HepG2 (cell line): ENCODE data around the gene CCNA2. TPM values are rescaled to one million over a fixed set of nuclear protein-coding genes. Genes with fewer than 3 reads are reported as not detected.
A peak's percentile ranks its signal among the peaks of the same experiment; 100 is the strongest.

Experiments used
- MEIS2 ChIP-seq: sonication (generic); formaldehyde crosslinking; IDR thresholded peaks from 2 replicates; pipeline ENCODE4 v1.9.0; 2021; ENCODE audit warnings: mild to moderate bottlenecking, missing genetic modification reagents
- XRCC5 ChIP-seq: fragments of 200-400 bp; formaldehyde crosslinking; optimal IDR thresholded peaks from 2 replicates; pipeline ENCODE3; 2017; ENCODE audit warnings: mild to moderate bottlenecking, low read length
- ZBTB3 ChIP-seq: sonication (generic); formaldehyde crosslinking; IDR thresholded peaks from 2 replicates; pipeline ENCODE4 v1.4.0; 2020; ENCODE audit warnings: low read depth, mild to moderate bottlenecking, moderate library complexity, missing genetic modification reagents, borderline replicate concordance
- ZNF484 ChIP-seq: sonication (generic); formaldehyde crosslinking; IDR thresholded peaks from 2 replicates; pipeline ENCODE4 v1.5.1; 2020; ENCODE audit warnings: mild to moderate bottlenecking, low read depth, missing genetic modification reagents, borderline replicate concordance
- ZNF737 ChIP-seq: sonication (generic); formaldehyde crosslinking; IDR thresholded peaks from 2 replicates; pipeline ENCODE4 v1.5.0; 2020; ENCODE audit warnings: missing genetic modification reagents, mild to moderate bottlenecking, borderline replicate concordance
- ZNF841 ChIP-seq: sonication (generic); formaldehyde crosslinking; IDR thresholded peaks from 2 replicates; pipeline ENCODE4 v1.8.1; 2023; ENCODE audit warnings: missing genetic modification reagents, borderline replicate concordance
- polyA plus RNA-seq, 8 experiments: library from polyadenylated mRNA; depleted of rRNA in 3 of 8; stranded (reverse) in 7 of 8; unstranded in 1 of 8; fragments of >200 nt; fragmentation: Illumina TruSeq in 4 of 8; extraction: Trizol in 4 of 8; gene quantifications; 2 replicates each; pipeline versions ENCODE4 v1.2.1 to v1.2.3, GENCODE V29; 2011 to 2016; ENCODE audit warnings: low read depth in 4 of 8, missing spikeins in 1 of 8, mixed read lengths in 1 of 8; ENCODE audit not compliant: insufficient read depth in 1 of 8
- total RNA-seq, 5 experiments: library from RNA; depleted of rRNA; stranded (reverse); fragments of >200 nt; fragmentation: Illumina TruSeq; extraction: Trizol; gene quantifications; 2 replicates each; pipeline ENCODE4 v1.2.3, GENCODE V29; 2016; ENCODE audit warnings: low read depth in 1 of 5
- TF ChIP-seq, protein P1 (sequence below): sonication (generic); formaldehyde crosslinking; IDR thresholded peaks from 2 replicates; pipeline ENCODE4 v1.4.0; 2020; ENCODE audit warnings: low read depth, mild to moderate bottlenecking, missing genetic modification reagents
- TF ChIP-seq, protein P2 (sequence below): sonication (generic); formaldehyde crosslinking; IDR thresholded peaks from one replicate; pipeline ENCODE4 v1.5.1; 2020; ENCODE audit warnings: mild to moderate bottlenecking, missing genetic modification reagents; ENCODE audit errors: not compliant biosample characterization
- TF ChIP-seq, protein P3 (sequence below): sonication (generic); formaldehyde crosslinking; IDR thresholded peaks from 2 replicates; pipeline ENCODE4 v1.4.0; 2020; ENCODE audit warnings: missing genetic modification reagents, borderline replicate concordance

The CCNA2 gene
- total and polyA plus RNA-seq, 2 of the 13 experiments (the other 11 are each of a cell fraction or from before 2014, with no cell fraction given) = 31.3 to 105 TPM

DNA sequence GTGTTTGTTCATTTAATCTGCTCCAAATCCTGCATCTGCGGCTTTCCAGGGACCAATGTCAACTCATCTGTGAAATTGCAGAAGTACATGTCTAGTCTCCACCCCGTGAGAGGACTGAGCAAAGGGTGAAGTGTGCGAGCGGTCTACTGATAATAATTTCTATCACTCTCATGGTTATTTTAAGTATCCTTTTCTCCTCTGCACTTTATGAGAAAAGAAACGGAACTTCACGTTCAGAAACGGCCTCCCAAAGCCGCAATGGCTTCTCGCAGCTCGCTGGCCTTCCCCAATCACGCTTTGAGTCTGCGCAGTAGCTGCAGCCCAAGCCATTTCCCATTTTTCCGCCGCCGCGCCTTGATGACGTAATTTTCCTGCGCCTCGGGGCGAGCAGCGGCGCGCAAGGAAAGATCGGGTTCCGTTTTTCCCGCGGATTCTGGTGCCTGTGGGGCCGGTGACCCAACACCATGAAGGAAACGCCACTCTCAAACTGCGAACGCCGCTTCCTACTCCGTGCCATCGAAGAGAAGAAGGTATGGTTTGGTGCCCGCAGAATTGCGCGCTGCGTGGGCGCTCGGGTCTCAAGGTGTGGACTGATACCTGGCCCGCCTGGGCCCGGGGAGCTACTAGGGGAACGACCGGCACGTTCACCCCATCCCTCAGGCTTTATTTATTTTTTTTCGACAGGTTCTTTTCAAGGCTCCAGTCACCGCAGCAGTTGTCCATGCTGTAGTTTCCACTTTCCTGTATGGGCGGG, 22.5 kb downstream of the CCNA2 start, which contains the start of gene EXOSC9 (continued):
- TF ChIP-seq, protein P1, sequence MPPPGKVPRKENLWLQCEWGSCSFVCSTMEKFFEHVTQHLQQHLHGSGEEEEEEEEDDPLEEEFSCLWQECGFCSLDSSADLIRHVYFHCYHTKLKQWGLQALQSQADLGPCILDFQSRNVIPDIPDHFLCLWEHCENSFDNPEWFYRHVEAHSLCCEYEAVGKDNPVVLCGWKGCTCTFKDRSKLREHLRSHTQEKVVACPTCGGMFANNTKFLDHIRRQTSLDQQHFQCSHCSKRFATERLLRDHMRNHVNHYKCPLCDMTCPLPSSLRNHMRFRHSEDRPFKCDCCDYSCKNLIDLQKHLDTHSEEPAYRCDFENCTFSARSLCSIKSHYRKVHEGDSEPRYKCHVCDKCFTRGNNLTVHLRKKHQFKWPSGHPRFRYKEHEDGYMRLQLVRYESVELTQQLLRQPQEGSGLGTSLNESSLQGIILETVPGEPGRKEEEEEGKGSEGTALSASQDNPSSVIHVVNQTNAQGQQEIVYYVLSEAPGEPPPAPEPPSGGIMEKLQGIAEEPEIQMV (CRISPR knock-in tag) = peak; percentile 55; the same call in 1 of the 2 replicates
- TF ChIP-seq ZNF737 (CRISPR knock-in tag) (no peak), XRCC5 (peak; percentile 26), MEIS2 (CRISPR knock-in tag) (peak; percentile 70), ZNF841 (CRISPR knock-in tag) (peak; percentile 80; the same call in 1 of the 2 replicates), ZNF484 (CRISPR knock-in tag) (no peak), ZBTB3 (0 out of 2 replicates have a peak, but pooled peaks have one; percentile 68)
- TF ChIP-seq, protein P2, sequence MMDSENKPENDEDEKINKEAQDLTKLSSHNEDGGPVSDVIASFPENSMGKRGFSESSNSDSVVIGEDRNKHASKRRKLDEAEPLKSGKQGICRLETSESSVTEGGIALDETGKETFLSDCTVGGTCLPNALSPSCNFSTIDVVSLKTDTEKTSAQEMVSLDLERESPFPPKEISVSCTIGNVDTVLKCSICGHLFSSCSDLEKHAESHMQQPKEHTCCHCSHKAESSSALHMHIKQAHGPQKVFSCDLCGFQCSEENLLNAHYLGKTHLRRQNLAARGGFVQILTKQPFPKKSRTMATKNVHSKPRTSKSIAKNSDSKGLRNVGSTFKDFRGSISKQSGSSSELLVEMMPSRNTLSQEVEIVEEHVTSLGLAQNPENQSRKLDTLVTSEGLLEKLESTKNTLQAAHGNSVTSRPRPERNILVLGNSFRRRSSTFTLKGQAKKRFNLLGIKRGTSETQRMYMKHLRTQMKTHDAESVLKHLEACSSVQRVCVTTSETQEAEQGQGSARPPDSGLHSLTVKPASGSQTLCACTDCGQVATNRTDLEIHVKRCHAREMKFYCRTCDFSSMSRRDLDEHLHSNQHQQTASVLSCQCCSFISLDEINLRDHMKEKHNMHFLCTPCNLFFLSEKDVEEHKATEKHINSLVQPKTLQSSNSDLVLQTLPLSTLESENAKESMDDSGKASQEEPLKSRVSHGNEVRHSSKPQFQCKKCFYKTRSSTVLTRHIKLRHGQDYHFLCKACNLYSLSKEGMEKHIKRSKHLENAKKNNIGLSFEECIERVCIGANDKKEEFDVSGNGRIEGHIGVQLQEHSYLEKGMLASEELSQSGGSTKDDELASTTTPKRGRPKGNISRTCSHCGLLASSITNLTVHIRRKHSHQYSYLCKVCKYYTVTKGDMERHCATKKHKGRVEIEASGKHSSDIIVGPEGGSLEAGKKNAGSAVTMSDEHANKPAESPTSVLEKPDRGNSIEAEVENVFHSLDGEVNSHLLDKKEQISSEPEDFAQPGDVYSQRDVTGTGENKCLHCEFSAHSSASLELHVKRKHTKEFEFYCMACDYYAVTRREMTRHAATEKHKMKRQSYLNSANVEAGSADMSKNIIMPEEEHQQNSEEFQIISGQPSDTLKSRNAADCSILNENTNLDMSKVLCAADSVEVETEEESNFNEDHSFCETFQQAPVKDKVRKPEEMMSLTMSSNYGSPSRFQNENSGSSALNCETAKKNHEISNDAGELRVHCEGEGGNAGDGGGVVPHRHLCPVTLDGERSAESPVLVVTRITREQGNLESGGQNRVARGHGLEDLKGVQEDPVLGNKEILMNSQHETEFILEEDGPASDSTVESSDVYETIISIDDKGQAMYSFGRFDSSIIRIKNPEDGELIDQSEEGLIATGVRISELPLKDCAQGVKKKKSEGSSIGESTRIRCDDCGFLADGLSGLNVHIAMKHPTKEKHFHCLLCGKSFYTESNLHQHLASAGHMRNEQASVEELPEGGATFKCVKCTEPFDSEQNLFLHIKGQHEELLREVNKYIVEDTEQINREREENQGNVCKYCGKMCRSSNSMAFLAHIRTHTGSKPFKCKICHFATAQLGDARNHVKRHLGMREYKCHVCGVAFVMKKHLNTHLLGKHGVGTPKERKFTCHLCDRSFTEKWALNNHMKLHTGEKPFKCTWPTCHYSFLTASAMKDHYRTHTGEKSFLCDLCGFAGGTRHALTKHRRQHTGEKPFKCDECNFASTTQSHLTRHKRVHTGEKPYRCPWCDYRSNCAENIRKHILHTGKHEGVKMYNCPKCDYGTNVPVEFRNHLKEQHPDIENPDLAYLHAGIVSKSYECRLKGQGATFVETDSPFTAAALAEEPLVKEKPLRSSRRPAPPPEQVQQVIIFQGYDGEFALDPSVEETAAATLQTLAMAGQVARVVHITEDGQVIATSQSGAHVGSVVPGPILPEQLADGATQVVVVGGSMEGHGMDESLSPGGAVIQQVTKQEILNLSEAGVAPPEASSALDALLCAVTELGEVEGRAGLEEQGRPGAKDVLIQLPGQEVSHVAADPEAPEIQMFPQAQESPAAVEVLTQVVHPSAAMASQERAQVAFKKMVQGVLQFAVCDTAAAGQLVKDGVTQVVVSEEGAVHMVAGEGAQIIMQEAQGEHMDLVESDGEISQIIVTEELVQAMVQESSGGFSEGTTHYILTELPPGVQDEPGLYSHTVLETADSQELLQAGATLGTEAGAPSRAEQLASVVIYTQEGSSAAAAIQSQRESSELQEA (CRISPR knock-in tag) = peak; percentile 53
- TF ChIP-seq, protein P3, sequence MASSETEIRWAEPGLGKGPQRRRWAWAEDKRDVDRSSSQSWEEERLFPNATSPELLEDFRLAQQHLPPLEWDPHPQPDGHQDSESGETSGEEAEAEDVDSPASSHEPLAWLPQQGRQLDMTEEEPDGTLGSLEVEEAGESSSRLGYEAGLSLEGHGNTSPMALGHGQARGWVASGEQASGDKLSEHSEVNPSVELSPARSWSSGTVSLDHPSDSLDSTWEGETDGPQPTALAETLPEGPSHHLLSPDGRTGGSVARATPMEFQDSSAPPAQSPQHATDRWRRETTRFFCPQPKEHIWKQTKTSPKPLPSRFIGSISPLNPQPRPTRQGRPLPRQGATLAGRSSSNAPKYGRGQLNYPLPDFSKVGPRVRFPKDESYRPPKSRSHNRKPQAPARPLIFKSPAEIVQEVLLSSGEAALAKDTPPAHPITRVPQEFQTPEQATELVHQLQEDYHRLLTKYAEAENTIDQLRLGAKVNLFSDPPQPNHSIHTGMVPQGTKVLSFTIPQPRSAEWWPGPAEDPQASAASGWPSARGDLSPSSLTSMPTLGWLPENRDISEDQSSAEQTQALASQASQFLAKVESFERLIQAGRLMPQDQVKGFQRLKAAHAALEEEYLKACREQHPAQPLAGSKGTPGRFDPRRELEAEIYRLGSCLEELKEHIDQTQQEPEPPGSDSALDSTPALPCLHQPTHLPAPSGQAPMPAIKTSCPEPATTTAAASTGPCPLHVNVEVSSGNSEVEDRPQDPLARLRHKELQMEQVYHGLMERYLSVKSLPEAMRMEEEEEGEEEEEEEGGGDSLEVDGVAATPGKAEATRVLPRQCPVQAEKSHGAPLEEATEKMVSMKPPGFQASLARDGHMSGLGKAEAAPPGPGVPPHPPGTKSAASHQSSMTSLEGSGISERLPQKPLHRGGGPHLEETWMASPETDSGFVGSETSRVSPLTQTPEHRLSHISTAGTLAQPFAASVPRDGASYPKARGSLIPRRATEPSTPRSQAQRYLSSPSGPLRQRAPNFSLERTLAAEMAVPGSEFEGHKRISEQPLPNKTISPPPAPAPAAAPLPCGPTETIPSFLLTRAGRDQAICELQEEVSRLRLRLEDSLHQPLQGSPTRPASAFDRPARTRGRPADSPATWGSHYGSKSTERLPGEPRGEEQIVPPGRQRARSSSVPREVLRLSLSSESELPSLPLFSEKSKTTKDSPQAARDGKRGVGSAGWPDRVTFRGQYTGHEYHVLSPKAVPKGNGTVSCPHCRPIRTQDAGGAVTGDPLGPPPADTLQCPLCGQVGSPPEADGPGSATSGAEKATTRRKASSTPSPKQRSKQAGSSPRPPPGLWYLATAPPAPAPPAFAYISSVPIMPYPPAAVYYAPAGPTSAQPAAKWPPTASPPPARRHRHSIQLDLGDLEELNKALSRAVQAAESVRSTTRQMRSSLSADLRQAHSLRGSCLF (CRISPR knock-in tag) = no peak
